Trophoblast cell (in vitro differentiated cells and primary cell): ENCODE results near the gene TENT5C.

ENCODE experiments used
- DNase-seq, 2 donors: peaks; one replicate each; pipeline ENCODE4 v3.0.0-alpha.2; 2016
- H2AFZ ChIP-seq: 2 replicates; pipeline ENCODE4 v1.6.1; 2013; ENCODE audit warnings: low read length, moderate library complexity, mild to moderate bottlenecking; ENCODE audit not compliant: insufficient read depth, poor library complexity
- H2AK5ac ChIP-seq: 2 replicates; pipeline ENCODE4 v1.6.1; 2013; ENCODE audit warnings: mild to moderate bottlenecking, low read length
- H2BK120ac ChIP-seq: 2 replicates; pipeline ENCODE4 v1.6.1; 2013; ENCODE audit warnings: low read length, mild to moderate bottlenecking, moderate library complexity; ENCODE audit not compliant: insufficient read depth, poor library complexity
- H2BK12ac ChIP-seq: 2 replicates; pipeline ENCODE4 v1.6.1; 2013; ENCODE audit warnings: mild to moderate bottlenecking, low read length, moderate library complexity
- H2BK5ac ChIP-seq: 2 replicates; pipeline ENCODE4 v1.6.1; 2013; ENCODE audit warnings: low read length, low read depth, moderate library complexity, mild to moderate bottlenecking; ENCODE audit not compliant: poor library complexity
- H3K14ac ChIP-seq: 2 replicates; pipeline ENCODE4 v1.6.1; 2013; ENCODE audit warnings: mild to moderate bottlenecking, low read length
- H3K18ac ChIP-seq: 2 replicates; pipeline ENCODE4 v1.6.1; 2013; ENCODE audit warnings: mild to moderate bottlenecking, low read length
- H3K23ac ChIP-seq: 2 replicates; pipeline ENCODE4 v1.6.1; 2013; ENCODE audit warnings: low read length
- H3K27ac ChIP-seq: 2 replicates; pipeline ENCODE4 v1.5.1; 2013; ENCODE audit warnings: low read depth, mild to moderate bottlenecking, inconsistent platforms, low read length, moderate library complexity
- H3K27me3 ChIP-seq: 2 replicates; pipeline ENCODE4 v1.6.1; 2013; ENCODE audit warnings: inconsistent platforms, mild to moderate bottlenecking, low read length, moderate library complexity; ENCODE audit not compliant: insufficient read depth
- H3K36me3 ChIP-seq, 2 experiments: 1 replicate in 1 of 2; 2 replicates in 1 of 2; pipeline ENCODE4 v1.6.1; 2013; ENCODE audit warnings: low read length in 2 of 2, mild to moderate bottlenecking in 2 of 2, moderate library complexity in 1 of 2; ENCODE audit not compliant: insufficient read depth in 2 of 2, control insufficient read depth in 1 of 2
- H3K4ac ChIP-seq: 2 replicates; pipeline ENCODE4 v1.6.1; 2013; ENCODE audit warnings: low read depth, mild to moderate bottlenecking, low read length, moderate library complexity
- H3K4me1 ChIP-seq, 2 experiments: 1 replicate in 1 of 2; 2 replicates in 1 of 2; pipeline ENCODE4 v1.6.1; 2013; ENCODE audit warnings: low read length in 2 of 2, mild to moderate bottlenecking in 2 of 2, moderate library complexity in 1 of 2; ENCODE audit not compliant: insufficient read depth in 2 of 2, control insufficient read depth in 1 of 2
- H3K4me2 ChIP-seq: 2 replicates; pipeline ENCODE4 v1.6.1; 2013; ENCODE audit warnings: inconsistent platforms, mild to moderate bottlenecking, low read length, moderate library complexity
- H3K4me3 ChIP-seq: 2 replicates; pipeline ENCODE4 v1.5.1; 2013; ENCODE audit warnings: mild to moderate bottlenecking, low read depth, low read length, inconsistent platforms
- H3K79me1 ChIP-seq: one replicate; pipeline ENCODE4 v1.6.1; 2013; ENCODE audit warnings: low read length
- H3K79me2 ChIP-seq: 2 replicates; pipeline ENCODE4 v1.6.1; 2013; ENCODE audit warnings: low read length, mild to moderate bottlenecking; ENCODE audit not compliant: control insufficient read depth, insufficient read depth, poor library complexity
- H3K9ac ChIP-seq: 2 replicates; pipeline ENCODE4 v1.6.1; 2013; ENCODE audit warnings: mild to moderate bottlenecking, low read length
- H3K9me3 ChIP-seq: 2 replicates; pipeline ENCODE4 v1.6.1; 2013; ENCODE audit warnings: low read depth, mild to moderate bottlenecking, control low read depth, inconsistent platforms, low read length; ENCODE audit not compliant: insufficient read depth
- H4K12ac ChIP-seq: 2 replicates; pipeline ENCODE4 v1.6.1; 2013; ENCODE audit warnings: low read depth, mild to moderate bottlenecking, low read length, moderate library complexity
- H4K8ac ChIP-seq: 2 replicates; pipeline ENCODE4 v1.6.1; 2013; ENCODE audit warnings: low read depth, mild to moderate bottlenecking, low read length, moderate library complexity
- H4K91ac ChIP-seq: one replicate; pipeline ENCODE4 v1.6.1; 2013; ENCODE audit warnings: low read depth, mild to moderate bottlenecking, low read length, moderate library complexity
- WGBS: extraction: QIAGEN DNeasy Blood & Tissue Kit; methylation state at CpG from one replicate; pipeline ENCODE4 v1.1.7; 2013; ENCODE audit warnings: missing lambda C conversion rate; ENCODE audit not compliant: insufficient read length, insufficient coverage; ENCODE audit errors: extremely low coverage; 5-methylcytosine and 5-hydroxymethylcytosine counted together

The TENT5C gene

DNA sequence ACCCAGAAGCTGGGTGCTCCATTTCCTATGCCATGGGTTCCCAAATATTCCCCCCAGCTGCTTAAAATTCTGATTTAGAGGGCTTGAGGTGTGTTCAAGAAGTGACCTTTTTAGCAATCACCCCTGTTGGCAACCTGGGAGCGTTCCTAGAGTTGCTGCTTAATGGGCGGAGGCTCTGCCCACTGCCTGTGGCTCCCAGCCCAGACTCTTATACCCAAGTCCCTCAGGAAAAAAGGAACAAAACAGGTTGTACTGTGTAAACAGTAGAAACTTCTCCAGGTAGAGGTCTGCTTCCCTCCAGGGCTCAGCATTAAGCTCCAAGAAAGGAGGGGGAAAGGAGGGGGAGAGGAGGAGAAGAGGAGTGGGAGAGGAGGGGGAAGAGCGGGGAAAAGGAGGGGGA lies 14.6 kb upstream of the TENT5C start:
- Histone ChIP-seq H2AFZ (no peak overlapping the region), H3K4ac (no peak overlapping the region), H3K79me1 (no peaks in the 10 kb centered on the region), H4K8ac (no peak overlapping the region), H3K4me2 (no peak overlapping the region), H3K4me1 (no peaks in the 10 kb centered on the region), H2BK5ac (no peak overlapping the region), H3K4me3 (no peak overlapping the region), H2AK5ac (no peak overlapping the region), H3K14ac (no peak overlapping the region), H3K18ac (no peak overlapping the region), H4K91ac (no peak overlapping the region), H3K27ac (no peak overlapping the region), H2BK120ac (no peak overlapping the region), H3K9ac (no peak overlapping the region), H3K36me3 (no peaks in the 10 kb centered on the region), H2BK12ac (no peak overlapping the region), H4K12ac (no peak overlapping the region), H3K9me3 (peaks cover 3% of the 10 kb centered on the region), H3K79me2 (no peaks in the 10 kb centered on the region), H3K23ac (no peak overlapping the region), H3K27me3 (no peaks in the 10 kb centered on the region)
- no CpG with 5 or more reads among the region's 3 CpGs for WGBS
- no peak for DNase-seq

DNA sequence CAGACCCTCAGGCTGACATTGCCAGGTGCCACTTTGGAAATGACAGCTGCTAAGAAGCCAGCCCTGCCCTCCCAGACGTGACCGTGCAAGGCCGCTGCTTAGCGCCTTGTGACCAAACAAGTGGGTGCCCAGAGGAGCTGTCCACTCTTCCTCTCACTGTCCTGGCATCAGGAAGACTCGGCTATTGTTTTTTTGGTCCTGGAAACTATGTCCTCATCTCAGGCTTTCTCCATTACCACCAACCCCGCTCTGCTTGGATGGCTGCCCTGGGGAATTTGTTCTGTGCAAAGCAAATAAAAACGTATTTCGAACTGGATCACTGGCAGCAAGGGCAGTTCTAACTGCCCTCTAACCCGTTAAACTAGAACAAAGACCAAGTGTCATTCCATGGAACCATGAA lies 13.7 kb upstream of the TENT5C start:
- H3K27ac ChIP-seq: no peak overlapping the region
- H4K91ac ChIP-seq: no peak overlapping the region
- H4K12ac ChIP-seq: no peak overlapping the region
- no peak overlapping the region for H3K4me3 ChIP-seq
- H3K18ac ChIP-seq: no peak overlapping the region
- H2BK12ac ChIP-seq: no peak overlapping the region
- H4K8ac ChIP-seq: no peak overlapping the region
- WGBS: no CpG with 5 or more reads among the region's 9 CpGs
- no peak overlapping the region for H2BK5ac ChIP-seq
- no peak overlapping the region for H2AFZ ChIP-seq
- H2BK120ac ChIP-seq: no peak overlapping the region
- H3K9me3 ChIP-seq: peaks cover 3% of the 10 kb centered on the region
- H3K4ac ChIP-seq: no peak overlapping the region
- no peak overlapping the region for H3K4me2 ChIP-seq
- H3K14ac ChIP-seq: no peak overlapping the region
- no peaks in the 10 kb centered on the region for H3K4me1 ChIP-seq
- no peak overlapping the region for H3K9ac ChIP-seq
- no peaks in the 10 kb centered on the region for H3K79me2 ChIP-seq
- no peak for DNase-seq
- no peak overlapping the region for H3K23ac ChIP-seq
- no peak overlapping the region for H2AK5ac ChIP-seq
- H3K79me1 ChIP-seq: no peaks in the 10 kb centered on the region
- no peaks in the 10 kb centered on the region for H3K27me3 ChIP-seq
- no peaks in the 10 kb centered on the region for H3K36me3 ChIP-seq

DNA sequence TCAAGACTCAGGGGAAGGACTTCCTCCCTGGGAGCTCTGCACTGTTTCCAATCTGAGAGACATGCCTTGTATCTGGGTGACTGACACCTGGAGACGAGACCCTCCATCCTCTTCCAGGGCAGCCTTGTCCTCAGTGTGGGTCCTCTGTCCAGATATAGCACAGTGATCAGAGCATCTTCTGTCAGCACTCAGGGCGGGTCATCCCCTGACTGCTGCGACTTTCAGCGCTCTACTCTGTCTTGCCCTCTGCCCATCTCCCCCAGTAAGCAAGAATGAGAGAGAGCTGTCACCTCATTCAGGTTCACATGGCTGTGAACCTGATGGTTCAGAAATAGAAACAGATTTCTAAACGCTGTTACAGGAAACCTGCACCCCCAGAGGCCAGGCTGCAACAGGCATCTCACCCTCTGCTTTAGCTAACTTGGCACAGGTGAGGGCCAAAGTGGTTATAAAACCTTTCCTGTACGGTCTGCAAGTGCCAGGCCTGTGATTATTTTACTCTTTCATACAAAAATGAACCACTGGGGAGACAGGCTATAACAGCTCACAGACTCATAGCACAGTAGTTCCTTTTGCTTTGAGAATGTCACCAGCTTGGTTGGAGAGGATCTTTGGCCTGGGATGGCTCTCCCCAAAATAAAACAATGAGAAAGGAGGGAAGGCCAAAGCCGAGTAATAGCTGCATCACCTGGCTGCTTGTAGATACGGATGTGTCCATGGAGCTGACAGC lies 11.4 kb upstream of the TENT5C start:
- Histone ChIP-seq H3K4me2 (no peak overlapping the region), H3K27ac (no peak overlapping the region), H3K23ac (no peak overlapping the region), H4K8ac (no peak overlapping the region), H3K9me3 (peaks cover 3% of the 10 kb centered on the region), H4K12ac (no peak overlapping the region), H3K9ac (no peak overlapping the region), H2BK12ac (no peak overlapping the region), H3K4ac (no peak overlapping the region), H2BK120ac (no peak overlapping the region), H2AFZ (no peak overlapping the region), H3K14ac (no peak overlapping the region), H4K91ac (no peak overlapping the region), H2AK5ac (no peak overlapping the region), H3K18ac (no peak overlapping the region), H2BK5ac (no peak overlapping the region), H3K36me3 (no peaks in the 10 kb centered on the region), H3K4me1 (no peaks in the 10 kb centered on the region), H3K27me3 (no peaks in the 10 kb centered on the region), H3K79me1 (no peaks in the 10 kb centered on the region), H3K4me3 (no peak overlapping the region), H3K79me2 (no peaks in the 10 kb centered on the region)
- WGBS: no CpG with 5 or more reads among the region's 8 CpGs
- DNase-seq: no peak

DNA sequence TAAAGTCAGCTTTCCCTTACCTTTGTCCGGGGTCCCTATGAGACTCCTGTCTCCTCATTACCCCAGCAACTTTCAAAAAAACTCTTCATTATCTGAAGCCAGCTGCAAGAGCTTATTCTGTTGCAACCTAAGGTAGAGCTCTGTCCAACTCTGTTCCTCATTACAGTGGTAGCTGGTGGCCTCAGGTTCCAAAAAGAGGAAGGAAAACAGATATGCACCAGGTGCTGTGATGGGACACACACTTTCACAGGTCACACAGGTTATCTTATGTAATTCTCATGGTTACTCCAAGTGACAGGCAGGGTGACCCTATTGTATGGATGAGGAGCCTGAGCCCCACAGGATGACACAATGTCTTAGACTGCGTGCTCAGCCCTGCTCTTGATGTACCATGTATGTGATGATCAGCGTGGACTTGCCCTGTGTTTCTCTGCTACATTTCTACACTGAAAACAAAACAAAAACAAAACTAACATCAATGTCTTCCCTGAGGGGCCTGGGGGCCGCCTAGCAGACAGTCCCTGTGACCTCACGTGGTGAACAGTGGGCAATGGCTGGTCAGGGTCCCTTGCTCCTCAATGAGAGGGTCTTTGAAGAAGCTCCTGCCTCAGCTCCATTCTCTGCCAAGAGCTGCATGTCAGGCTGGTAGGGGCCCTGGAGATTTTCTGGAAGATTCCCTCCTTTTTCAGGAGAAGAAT lies 9.7 kb upstream of the TENT5C start:
- H2AFZ ChIP-seq: no peak overlapping the region
- H3K9me3 ChIP-seq: peaks cover 2% of the 10 kb centered on the region
- no peaks in the 10 kb centered on the region for H3K79me1 ChIP-seq
- H3K14ac ChIP-seq: no peak overlapping the region
- no peak overlapping the region for H4K8ac ChIP-seq
- H2BK5ac ChIP-seq: no peak overlapping the region
- H2BK12ac ChIP-seq: no peak overlapping the region
- H3K36me3 ChIP-seq: no peaks in the 10 kb centered on the region
- H3K27ac ChIP-seq: no peak overlapping the region
- H3K27me3 ChIP-seq: no peaks in the 10 kb centered on the region
- H3K4ac ChIP-seq: no peak overlapping the region
- H3K9ac ChIP-seq: no peak overlapping the region
- H4K91ac ChIP-seq: no peak overlapping the region
- H3K4me1 ChIP-seq: no peaks in the 10 kb centered on the region
- WGBS: no CpG with 5 or more reads among the region's 5 CpGs
- H4K12ac ChIP-seq: no peak overlapping the region
- no peak for DNase-seq
- no peak overlapping the region for H3K18ac ChIP-seq
- H2BK120ac ChIP-seq: no peak overlapping the region
- H3K4me3 ChIP-seq: no peak overlapping the region
- H3K4me2 ChIP-seq: no peak overlapping the region
- H3K23ac ChIP-seq: no peak overlapping the region
- H2AK5ac ChIP-seq: no peak overlapping the region
- no peaks in the 10 kb centered on the region for H3K79me2 ChIP-seq
